Activated CD4-positive, alpha-beta T cell treated with anti-CD3 and anti-CD28 coated beads, Interleukin-2, Interleukin-6, amounts not matched to agents 100 ng/mL and 50 ng/mL, durations not matched to agents 16 hours and 8 hours (primary cell): ENCODE data around the gene KIF26B.

Experiments
- DNase-seq: peaks from one replicate; pipeline ENCODE4 v3.0.0-alpha.2; 2020

KIF26B gene

GRCh38 chr1:245437369-245438062, 282.7 kb downstream of the KIF26B start:
- no peak for DNase-seq

- DNase-seq, result no peak
These were observed 286.1 kb downstream of the KIF26B start for GRCh38 chr1:245440922-245441321.

GRCh38 chr1:245441689-245442088, 286.9 kb downstream of the KIF26B start:
- no peak for DNase-seq

GRCh38 chr1:245444147-245444828, 289.5 kb downstream of the KIF26B start:
- DNase-seq, result no peak

- DNase-seq, result no peak
These were observed 290.2 kb downstream of the KIF26B start for GRCh38 chr1:245444945-245445344.

GRCh38 chr1:245448531-245448930, 293.7 kb downstream of the KIF26B start:
- no peak for DNase-seq

- DNase-seq, result no peak
These were observed 294.2 kb downstream of the KIF26B start for GRCh38 chr1:245448975-245449431.

- no peak for DNase-seq
These were observed 298.8 kb downstream of the KIF26B start for GRCh38 chr1:245453541-245453940.

GRCh38 chr1:245454051-245454450, 299.3 kb downstream of the KIF26B start:
- DNase-seq, result no peak

GRCh38 chr1:245457562-245457961, 302.8 kb downstream of the KIF26B start:
- no peak for DNase-seq

- no peak for DNase-seq
These were observed 303.4 kb downstream of the KIF26B start for GRCh38 chr1:245458234-245458633.

GRCh38 chr1:245458761-245459174, 304.0 kb downstream of the KIF26B start:
- DNase-seq, result no peak

- DNase-seq, result no peak
These were observed 304.8 kb downstream of the KIF26B start for GRCh38 chr1:245459621-245460020.

- DNase-seq, result no peak
These were observed 306.9 kb downstream of the KIF26B start for GRCh38 chr1:245461681-245462080.

- DNase-seq, result no peak
These were observed 307.4 kb downstream of the KIF26B start for GRCh38 chr1:245462161-245462560.

- no peak for DNase-seq
These were observed 308.8 kb downstream of the KIF26B start for GRCh38 chr1:245463392-245464165.

GRCh38 chr1:245464290-245464689, 309.5 kb downstream of the KIF26B start:
- no peak for DNase-seq

- DNase-seq, result no peak
These were observed 310.9 kb downstream of the KIF26B start for GRCh38 chr1:245465666-245466065.

GRCh38 chr1:245466261-245466660, 311.5 kb downstream of the KIF26B start:
- DNase-seq, result no peak

- DNase-seq, result no peak
These were observed 313.0 kb downstream of the KIF26B start for GRCh38 chr1:245467804-245468203.

- DNase-seq, result no peak
These were observed 314.2 kb downstream of the KIF26B start for GRCh38 chr1:245469006-245469405.

- DNase-seq, result no peak
These were observed 314.9 kb downstream of the KIF26B start for GRCh38 chr1:245469734-245470133.

- DNase-seq, result no peak
These were observed 320.3 kb downstream of the KIF26B start for GRCh38 chr1:245475126-245475525.
